Mammary epithelial cell (primary cell): ENCODE measurements around the gene TEAD3.

Experiments
- CTCF ChIP-seq, 2 donors: IDR thresholded peaks in 1 of 2; conservative IDR thresholded peaks in 1 of 2; 2 replicates each; pipeline ENCODE4 v1.5.1; 2011 to 2012; ENCODE audit warnings: inconsistent platforms in 2 of 2, low read length in 2 of 2, mild to moderate bottlenecking in 2 of 2, control low read depth in 1 of 2, low read depth in 1 of 2; ENCODE audit not compliant: insufficient read depth in 1 of 2; ENCODE audit errors: extremely low read depth in 1 of 2
- EZH2 ChIP-seq: IDR thresholded peaks from 2 replicates; pipeline ENCODE4 v1.6.1; 2012; ENCODE audit warnings: low read length, inconsistent platforms, borderline replicate concordance

GRCh38 chr6:35484921-35485392 is 11.9 kb downstream of the TEAD3 start:
- no peak for TF ChIP-seq CTCF (conservative IDR thresholded peaks at IDR 0.05 in 1 of 2, IDR thresholded peaks at IDR 0.05 in 1 of 2; ENCODE audit: extremely low read depth in 1 of 2, insufficient read depth in 1 of 2, low read depth in 1 of 2, low read length in 2 of 2)
- no peak for TF ChIP-seq EZH2
